Endometrial microvascular endothelial cells (primary cell): ENCODE measurements around the gene ABLIM2. TPM values are rescaled to one million over a fixed set of nuclear protein-coding genes. Genes with fewer than 3 reads are reported as not detected.

Source experiments
- in situ Hi-C: cut with HindIII; loops from 2 replicates; pipeline ENCODE4 v1.10.0; 2017; ENCODE audit warnings: low sequenced_read_pairs, low pct_unique_long_range_greater_than_20kb; ENCODE audit errors: inconsistent ontology term
- total RNA-seq: library from RNA; depleted of rRNA; stranded (reverse); fragments of >200 nt; gene quantifications from one replicate; pipeline ENCODE4 v1.2.3, GENCODE V29; 2015; ENCODE audit errors: inconsistent ontology term

Gene ABLIM2
- total RNA-seq, 1 donor from 2014 or later = 0.46 TPM

GRCh38 chr4:8082517-8083055 lies 76.0 kb downstream of the ABLIM2 start:
- in situ Hi-C loops = no loop called here

- in situ Hi-C loops = no loop called here
Measured at GRCh38 chr4:8081621-8082516, 76.7 kb downstream of the ABLIM2 start.

- in situ Hi-C loops = no loop called here
Measured at GRCh38 chr4:8081171-8081570, 77.4 kb downstream of the ABLIM2 start.

GRCh38 chr4:8080754-8081065 lies 77.9 kb downstream of the ABLIM2 start:
- in situ Hi-C loops = no loop called here

- in situ Hi-C loops = no loop called here
Measured at GRCh38 chr4:8079916-8080753, 78.5 kb downstream of the ABLIM2 start.

GRCh38 chr4:8079031-8079885 lies 79.4 kb downstream of the ABLIM2 start:
- in situ Hi-C loops = no loop called here

GRCh38 chr4:8078610-8079015 lies 80.0 kb downstream of the ABLIM2 start:
- in situ Hi-C loops = no loop called here

GRCh38 chr4:8078109-8078494 lies 80.5 kb downstream of the ABLIM2 start:
- in situ Hi-C loops = no loop called here

GRCh38 chr4:8077181-8078108 lies 81.2 kb downstream of the ABLIM2 start:
- in situ Hi-C loops = no loop called here

GRCh38 chr4:8076023-8076422 lies 82.6 kb downstream of the ABLIM2 start:
- in situ Hi-C loops = no loop called here

- in situ Hi-C loops = no loop called here
Measured at GRCh38 chr4:8073206-8073863, 85.3 kb downstream of the ABLIM2 start.

GRCh38 chr4:8072235-8072968 lies 86.2 kb downstream of the ABLIM2 start:
- in situ Hi-C loops = no loop called here

- in situ Hi-C loops = no loop called here
Measured at GRCh38 chr4:8071766-8072165, 86.8 kb downstream of the ABLIM2 start.

GRCh38 chr4:8070736-8071718 lies 87.6 kb downstream of the ABLIM2 start:
- in situ Hi-C loops = no loop called here

GRCh38 chr4:8069102-8069752 lies 89.4 kb downstream of the ABLIM2 start:
- in situ Hi-C loops = no loop called here
